ENCODE data around the gene ANKMY1. TPM values are rescaled to one million over a fixed set of nuclear protein-coding genes. Genes with fewer than 3 reads are reported as not detected.

Gene ANKMY1
- total RNA-seq, 1 donor: 5.2 TPM

DNA sequence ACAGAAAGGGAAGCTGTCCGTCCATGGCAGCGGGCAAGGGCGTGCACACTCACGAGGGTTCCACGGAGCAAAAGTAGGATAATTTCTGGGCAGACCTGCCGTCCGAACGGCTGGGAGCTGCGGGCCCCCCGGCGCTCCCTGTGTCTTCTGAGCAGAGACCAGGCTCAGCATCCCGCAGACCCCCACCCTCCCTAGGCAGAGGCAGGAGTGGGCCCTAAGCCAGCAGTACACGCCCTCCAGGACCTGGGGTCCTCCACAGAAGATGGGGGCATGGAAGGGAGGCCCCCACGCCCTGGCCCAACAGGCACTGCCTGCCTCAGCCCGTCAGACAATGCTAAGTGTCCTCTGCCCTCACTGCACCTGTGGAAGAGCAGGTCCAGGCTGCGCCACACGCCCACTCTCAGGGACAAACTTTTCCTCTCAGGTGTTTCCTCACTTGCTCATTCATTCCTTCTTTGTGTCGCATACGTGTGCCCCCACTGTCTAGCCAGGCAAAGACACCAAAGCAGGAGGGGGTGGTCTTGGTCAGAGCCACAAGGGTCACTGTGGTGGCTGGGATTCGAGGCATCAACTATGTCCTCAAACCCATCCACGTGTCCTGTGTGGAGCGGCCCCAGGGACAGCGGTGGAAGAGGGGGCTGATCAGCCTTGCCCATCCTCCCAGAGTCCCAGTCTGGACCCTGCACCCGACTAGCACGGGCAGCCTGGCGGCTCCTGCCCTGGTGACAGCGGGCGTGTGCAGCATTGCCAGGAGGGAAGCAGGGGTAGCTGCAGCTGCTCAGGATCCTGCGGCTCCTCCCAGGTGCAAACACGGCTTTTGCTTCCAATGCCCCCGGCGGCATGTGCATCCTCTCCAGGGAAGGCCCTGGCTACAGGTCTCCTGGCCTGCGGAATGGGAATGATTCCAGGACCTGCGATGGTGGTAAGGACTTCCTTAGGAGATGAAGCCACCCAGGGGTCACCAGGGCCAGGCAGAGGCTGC, 124.7 kb downstream of the ANKMY1 start:
- no peak for TF ChIP-seq CTCF (IDR thresholded peaks at IDR 0.05; ENCODE audit: insufficient read depth, low read depth, low read length)

GRCh38 chr2:240432430-240432819, 125.4 kb downstream of the ANKMY1 start:
- no peak for TF ChIP-seq CTCF (IDR thresholded peaks at IDR 0.05; ENCODE audit: insufficient read depth, low read depth, low read length)
- no peak overlapping the region for H3K4me3 ChIP-seq (ENCODE audit: low read depth, low read length)
- DNase-seq (ENCODE audit: low read depth): no peak

More for the DNA sequence above, 124.7 kb downstream of the ANKMY1 start:
- no peak overlapping the region for H3K4me3 ChIP-seq (ENCODE audit: low read depth, low read length)
- no peak for DNase-seq (ENCODE audit: low read depth)

DNA sequence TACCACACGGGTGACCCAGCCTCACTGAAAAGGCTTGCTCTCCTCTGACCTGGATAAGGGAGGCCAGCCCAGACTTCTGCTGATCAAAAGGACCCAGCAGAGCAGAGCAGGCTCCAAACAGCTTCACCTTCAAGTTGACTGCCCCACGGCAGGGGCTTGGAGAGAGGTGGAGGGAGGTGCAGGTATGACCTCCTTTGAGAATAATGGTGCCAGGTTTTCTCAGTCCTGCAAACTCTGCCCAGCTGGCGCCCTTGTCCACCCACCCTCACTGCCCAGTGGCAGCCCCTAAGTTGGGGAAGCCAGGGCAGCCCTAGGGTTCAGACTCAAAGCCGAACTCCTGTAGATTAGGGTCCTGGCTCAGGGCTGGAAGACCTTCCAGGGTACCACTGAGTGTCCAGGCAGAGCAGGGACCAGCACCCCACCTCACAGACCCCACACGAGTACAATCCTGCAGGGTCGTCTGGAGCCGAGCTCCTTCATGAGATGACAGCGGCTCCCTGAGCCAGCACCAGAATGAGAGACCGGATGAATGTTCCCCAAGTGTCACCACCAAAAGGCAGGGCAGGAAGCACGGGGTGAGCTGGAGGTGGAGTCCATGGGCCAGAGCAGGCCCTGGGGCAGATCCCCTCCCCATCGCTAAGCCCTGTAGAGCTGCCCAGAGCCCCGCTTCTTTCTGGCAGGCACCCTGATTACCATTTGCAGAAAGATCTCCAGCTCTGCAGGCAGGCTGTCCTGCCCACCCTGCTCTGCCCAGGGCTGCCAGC, 125.9 kb downstream of the ANKMY1 start:
- DNase-seq (ENCODE audit: low read depth): no peak
- no peak overlapping the region for H3K4me3 ChIP-seq (ENCODE audit: low read depth, low read length)
- TF ChIP-seq CTCF (IDR thresholded peaks at IDR 0.05; ENCODE audit: insufficient read depth, low read depth, low read length): no peak

- TF ChIP-seq CTCF (IDR thresholded peaks at IDR 0.05; ENCODE audit: insufficient read depth, low read depth, low read length): no peak
- DNase-seq (ENCODE audit: low read depth): no peak
- no peak overlapping the region for H3K4me3 ChIP-seq (ENCODE audit: low read depth, low read length)
These were observed 126.5 kb downstream of the ANKMY1 start for GRCh38 chr2:240431271-240431660.

GRCh38 chr2:240430595-240430994, 127.2 kb downstream of the ANKMY1 start:
- no peak for TF ChIP-seq CTCF (IDR thresholded peaks at IDR 0.05; ENCODE audit: insufficient read depth, low read depth, low read length)
- H3K4me3 ChIP-seq (ENCODE audit: low read depth, low read length): no peak overlapping the region
- no peak for DNase-seq (ENCODE audit: low read depth)

DNA sequence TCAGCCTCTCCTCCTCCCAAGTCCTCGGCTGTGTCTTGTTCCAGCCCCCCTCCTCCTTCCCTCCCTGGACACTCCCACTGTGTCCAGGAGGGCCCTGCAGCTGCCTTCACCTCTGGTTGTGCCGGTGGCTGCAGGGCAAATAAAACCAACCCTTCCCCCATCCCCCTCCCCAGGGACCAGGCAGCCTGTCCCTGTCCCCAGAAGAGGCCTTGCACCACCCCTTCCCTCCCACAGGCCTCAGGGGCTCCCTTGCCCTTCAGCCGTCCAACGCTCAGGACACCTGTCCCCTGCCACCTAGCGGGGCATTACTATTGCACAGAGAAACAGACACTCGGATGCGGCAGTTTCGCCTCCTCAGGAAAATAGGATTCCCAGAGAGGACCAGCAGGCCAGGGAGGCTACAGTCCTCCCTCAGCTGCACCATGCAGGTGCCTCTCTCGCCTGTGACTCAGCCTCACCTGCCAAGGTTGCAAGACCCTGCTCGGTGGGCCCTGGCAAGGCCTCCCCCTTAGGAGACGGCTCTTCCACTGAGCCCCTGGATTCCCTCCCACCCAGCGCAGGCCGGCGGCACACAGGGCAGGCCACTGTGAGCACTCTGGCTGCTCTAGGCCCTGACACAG, 127.8 kb downstream of the ANKMY1 start:
- no peak for TF ChIP-seq CTCF (IDR thresholded peaks at IDR 0.05; ENCODE audit: insufficient read depth, low read depth, low read length)
- no peak for DNase-seq (ENCODE audit: low read depth)

More for the DNA sequence above, 127.8 kb downstream of the ANKMY1 start:
- H3K4me3 ChIP-seq (ENCODE audit: low read depth, low read length): no peak overlapping the region
